Measurements from ENCODE around the gene NOMO2. TPM values are rescaled to one million over a fixed set of nuclear protein-coding genes. Genes with fewer than 3 reads are reported as not detected.

Gene NOMO2, protein sequence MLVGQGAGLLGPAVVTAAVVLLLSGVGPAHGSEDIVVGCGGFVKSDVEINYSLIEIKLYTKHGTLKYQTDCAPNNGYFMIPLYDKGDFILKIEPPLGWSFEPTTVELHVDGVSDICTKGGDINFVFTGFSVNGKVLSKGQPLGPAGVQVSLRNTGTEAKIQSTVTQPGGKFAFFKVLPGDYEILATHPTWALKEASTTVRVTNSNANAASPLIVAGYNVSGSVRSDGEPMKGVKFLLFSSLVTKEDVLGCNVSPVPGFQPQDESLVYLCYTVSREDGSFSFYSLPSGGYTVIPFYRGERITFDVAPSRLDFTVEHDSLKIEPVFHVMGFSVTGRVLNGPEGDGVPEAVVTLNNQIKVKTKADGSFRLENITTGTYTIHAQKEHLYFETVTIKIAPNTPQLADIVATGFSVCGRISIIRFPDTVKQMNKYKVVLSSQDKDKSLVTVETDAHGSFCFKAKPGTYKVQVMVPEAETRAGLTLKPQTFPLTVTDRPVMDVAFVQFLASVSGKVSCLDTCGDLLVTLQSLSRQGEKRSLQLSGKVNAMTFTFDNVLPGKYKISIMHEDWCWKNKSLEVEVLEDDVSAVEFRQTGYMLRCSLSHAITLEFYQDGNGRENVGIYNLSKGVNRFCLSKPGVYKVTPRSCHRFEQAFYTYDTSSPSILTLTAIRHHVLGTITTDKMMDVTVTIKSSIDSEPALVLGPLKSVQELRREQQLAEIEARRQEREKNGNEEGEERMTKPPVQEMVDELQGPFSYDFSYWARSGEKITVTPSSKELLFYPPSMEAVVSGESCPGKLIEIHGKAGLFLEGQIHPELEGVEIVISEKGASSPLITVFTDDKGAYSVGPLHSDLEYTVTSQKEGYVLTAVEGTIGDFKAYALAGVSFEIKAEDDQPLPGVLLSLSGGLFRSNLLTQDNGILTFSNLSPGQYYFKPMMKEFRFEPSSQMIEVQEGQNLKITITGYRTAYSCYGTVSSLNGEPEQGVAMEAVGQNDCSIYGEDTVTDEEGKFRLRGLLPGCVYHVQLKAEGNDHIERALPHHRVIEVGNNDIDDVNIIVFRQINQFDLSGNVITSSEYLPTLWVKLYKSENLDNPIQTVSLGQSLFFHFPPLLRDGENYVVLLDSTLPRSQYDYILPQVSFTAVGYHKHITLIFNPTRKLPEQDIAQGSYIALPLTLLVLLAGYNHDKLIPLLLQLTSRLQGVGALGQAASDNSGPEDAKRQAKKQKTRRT
- total RNA-seq: 318 and 322 TPM in 2 replicates

DNA sequence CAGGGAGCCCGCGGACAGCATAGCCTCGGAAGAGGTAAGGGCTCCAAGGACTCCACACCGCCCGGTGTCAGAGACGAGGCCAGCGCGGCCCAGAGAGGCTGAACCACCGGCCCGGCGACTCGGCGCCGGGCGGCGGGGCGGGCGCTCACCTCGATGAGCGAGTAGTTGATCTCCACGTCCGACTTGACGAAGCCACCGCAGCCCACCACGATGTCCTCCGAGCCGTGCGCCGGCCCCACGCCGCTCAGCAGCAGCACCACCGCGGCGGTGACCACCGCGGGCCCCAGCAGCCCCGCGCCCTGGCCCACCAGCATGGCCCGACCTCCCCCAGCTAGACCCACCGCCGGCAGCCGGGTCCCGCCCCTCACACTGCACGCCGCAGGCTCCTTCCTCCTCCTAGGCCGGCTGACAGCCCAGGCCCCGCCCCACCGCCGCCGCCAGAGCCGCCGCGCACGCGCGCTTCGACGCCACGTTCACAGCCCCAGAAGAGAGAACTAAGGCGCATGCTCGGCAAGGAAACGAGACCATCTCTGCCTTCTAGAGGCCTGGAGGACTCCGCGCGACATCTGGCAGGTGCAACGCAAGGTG is at the start of gene NOMO2:
Gene NOMO2, minus strand, starts transcription at position 371 of the 588 bp plus-strand sequence. Its CDS starts 57 bp downstream, at position 314.

Other genes with a start within 250 kb of the NOMO2 start
- gene NPIPA8, start 225.4 kb downstream of the NOMO2 start, total RNA-seq: 18.5 TPM in 1 of 2 replicates, not detected in the other
- 951 and 2,615 TPM in 2 replicates for gene RPS15A, start 228.2 kb upstream of the NOMO2 start, total RNA-seq
- 205 and 256 TPM in 2 replicates for gene ARL6IP1, start 239.5 kb upstream of the NOMO2 start, total RNA-seq